ENCODE measurements around the gene GAGE10.
"Not testable (repeated sequence)": the region's sequence is repeated elsewhere in the genome, so short reads cannot be mapped to it uniquely, and the experiment has no call there.

Gene GAGE10

DNA sequence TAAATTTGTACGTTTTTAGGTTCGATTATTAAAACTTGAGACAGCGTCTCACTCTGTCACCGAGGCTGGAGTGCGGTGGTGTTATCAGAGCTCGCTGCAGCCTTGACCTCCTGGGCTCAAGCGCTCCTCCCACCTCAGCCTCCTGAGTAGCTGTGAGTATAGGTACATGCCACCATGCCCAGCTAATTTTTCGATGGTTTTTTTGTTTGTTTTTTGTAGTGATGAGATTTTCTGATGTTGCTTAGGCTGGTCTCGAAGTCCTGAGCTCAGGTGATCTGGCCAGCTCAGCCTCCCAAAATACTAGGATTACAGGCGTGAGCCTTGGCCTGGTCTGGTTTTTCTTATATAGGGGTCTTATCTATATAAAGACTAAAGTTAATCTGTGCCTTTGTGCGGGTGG is 27.0 kb downstream of the GAGE10 start:
- not testable (repeated sequence) for DNase-seq

DNA sequence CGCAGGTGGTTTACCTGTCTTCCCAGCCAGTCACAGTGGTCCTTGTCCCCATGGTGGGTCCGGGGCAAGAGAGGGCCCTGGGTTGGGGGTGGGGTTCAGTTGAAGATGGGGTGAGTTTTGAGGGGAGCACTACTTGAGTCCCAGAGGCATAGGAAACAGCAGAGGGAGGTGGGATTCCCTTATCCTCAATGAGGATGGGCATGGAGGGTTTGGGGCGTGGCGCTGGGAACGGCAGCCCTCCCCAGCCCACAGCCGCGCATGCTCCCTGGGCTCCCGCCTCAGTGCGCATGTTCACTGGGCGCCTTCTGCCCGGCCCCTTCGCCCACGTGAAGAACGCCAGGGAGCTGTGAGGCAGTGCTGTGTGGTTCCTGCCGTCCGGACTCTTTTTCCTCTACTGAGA is 27.8 kb downstream of the GAGE10 start, which contains the start of gene GAGE13:
TSS of gene GAGE13 (plus strand) at position 301 of the 400 bp plus-strand sequence. CDS start 1,156 bp downstream, outside the sequence.
- not testable (repeated sequence) for DNase-seq

DNA sequence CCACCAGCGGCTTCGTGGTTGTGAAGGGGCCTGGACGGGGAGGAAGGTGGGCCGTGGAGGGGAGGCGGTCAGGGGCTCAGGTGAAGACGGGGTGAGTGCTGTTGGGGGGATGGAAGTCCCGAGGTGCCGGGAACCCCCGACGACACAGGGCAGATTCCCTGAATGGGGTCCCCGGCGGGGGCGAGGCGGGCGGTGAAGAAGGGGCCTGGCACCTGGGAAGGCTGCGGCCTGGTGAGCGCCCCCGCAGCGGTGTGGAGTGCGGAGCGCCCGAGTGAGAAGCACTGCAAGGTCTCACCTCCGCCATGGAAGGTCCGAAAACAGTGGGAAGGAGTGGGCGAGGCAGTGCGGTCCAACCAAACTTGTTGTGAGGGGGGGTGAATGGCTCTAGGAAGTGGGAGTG is 28.4 kb downstream of the GAGE10 start:
- DNase-seq: not testable (repeated sequence)

DNA sequence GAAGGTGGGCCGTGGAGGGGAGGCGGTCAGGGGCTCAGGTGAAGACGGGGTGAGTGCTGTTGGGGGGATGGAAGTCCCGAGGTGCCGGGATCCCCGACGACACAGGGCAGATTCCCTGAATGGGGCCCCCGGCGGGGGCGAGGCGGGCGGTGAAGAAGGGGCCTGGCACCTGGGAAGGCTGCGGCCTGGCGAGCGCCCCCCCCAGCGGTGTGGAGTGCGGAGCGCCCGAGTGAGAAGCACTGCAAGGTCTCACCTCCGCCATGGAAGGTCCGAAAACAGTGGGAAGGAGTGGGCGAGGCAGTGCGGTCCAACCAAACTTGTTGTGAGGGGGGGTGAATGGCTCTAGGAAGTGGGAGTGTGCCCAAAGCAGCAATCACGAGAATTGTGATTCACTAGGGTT is 38.0 kb downstream of the GAGE10 start:
- not testable (repeated sequence) for DNase-seq

DNA sequence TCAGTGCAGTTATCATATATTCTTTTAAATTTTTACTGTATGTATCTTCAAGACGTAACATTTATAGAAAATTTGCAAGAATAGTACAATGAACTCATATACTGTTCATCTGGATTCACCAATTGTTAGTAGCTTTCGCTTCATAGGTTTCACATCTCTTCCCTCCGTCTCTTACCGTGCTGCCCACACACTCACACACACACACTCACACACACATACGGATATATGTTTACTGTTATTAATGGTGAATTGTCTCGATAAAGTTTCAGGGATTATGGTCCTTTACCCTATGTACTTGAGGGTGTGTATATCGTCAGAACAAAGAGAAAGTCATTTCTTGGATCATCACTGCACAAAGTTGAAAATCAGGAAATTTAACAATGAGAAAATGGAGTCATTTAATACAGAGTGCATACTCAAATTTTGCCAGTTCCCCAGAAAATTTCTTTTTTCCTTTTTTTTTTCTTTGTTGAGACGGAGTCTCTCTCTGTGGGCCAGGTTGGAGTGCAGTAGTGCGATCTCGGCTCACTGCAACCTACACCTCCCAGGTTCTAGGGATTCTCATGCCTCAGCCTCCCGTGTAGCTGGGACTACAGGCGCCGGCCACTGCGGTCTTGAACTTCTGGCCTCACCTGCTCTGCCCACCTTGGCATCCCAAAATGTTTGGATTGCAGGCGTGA is 41.2 kb downstream of the GAGE10 start:
- DNase-seq: not testable (repeated sequence)

DNA sequence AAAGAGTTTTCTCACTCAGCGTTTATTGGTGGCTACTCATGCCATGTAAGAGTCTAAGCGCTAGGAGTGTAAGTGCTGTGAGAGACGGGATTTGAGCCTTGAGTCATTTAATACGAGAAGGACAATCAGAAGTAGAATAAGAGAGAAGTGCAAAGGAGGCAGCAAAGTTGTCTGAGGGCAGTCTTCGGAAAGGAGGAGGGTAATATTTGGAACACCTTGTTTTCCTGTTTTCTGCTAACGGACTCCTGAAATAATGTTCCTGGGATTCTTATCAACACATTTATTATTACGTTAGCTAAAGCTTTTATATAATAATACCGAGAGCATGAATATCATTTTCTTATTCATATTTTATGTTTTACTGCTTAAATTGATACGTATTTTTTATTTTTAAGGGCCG is 42.0 kb downstream of the GAGE10 start:
- not testable (repeated sequence) for DNase-seq

DNA sequence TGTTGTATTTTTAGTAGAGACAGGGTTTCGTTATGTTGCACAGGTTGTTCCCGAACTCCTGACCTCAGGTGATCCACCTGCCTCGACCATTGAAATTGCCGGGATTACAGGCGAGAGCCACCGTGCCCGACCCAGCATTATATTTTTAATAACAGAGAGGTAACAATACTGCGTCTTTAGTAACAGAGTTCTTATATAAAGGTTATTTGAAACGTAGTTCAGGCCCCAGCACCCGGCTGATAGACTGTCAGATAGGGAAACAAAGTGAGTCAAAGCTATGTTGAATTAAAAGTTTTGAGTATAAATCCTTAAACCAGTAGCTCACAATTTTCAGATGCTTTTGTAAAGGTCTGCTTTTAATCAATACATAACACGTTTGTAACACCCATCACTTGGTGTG is 42.7 kb downstream of the GAGE10 start:
- DNase-seq: not testable (repeated sequence)

All from NCI-H446 (cell line).